Stomach (tissue), 4 donors: Measurements from ENCODE around the gene C5.

Experiments
- EP300 ChIP-seq: sonication (generic); formaldehyde crosslinking; IDR thresholded peaks from one replicate; pipeline ENCODE4 v1.6.1; 2017; ENCODE audit warnings: antibody characterized with exemption
- POLR2A ChIP-seq, 4 donors: fragments of 450-650 bp; IDR thresholded peaks; one replicate each; pipeline ENCODE4 v1.6.1; 2016; ENCODE audit warnings: antibody characterized with exemption in 4 of 4, control low read depth in 2 of 4, mild to moderate bottlenecking in 1 of 4, moderate library complexity in 1 of 4
- POLR2AphosphoS5 ChIP-seq, 3 donors: sonication (generic); formaldehyde crosslinking; IDR thresholded peaks; one replicate each; pipeline ENCODE4 v1.6.1; 2016; ENCODE audit warnings: antibody characterized with exemption in 3 of 3
- TF ChIP-seq, protein P1 (sequence below), 7 experiments: fragments of 450-650 bp in 4 of 7; fragments of 200-600 bp in 3 of 7; sonication (generic) in 3 of 7; IDR thresholded peaks; one replicate each; pipeline ENCODE4 v1.5.1; 2016 to 2019; ENCODE audit warnings: antibody characterized with exemption in 7 of 7, control low read depth in 2 of 7, mild to moderate bottlenecking in 1 of 7

GRCh38 chr9:121088576-121088975 lies 38.5 kb upstream of the C5 start:
- TF ChIP-seq EP300 (no peak), POLR2A (IDR thresholded peaks at IDR 0.05) (no peak), POLR2AphosphoS5 (IDR thresholded peaks at IDR 0.05) (no peak)
- TF ChIP-seq, protein P1, sequence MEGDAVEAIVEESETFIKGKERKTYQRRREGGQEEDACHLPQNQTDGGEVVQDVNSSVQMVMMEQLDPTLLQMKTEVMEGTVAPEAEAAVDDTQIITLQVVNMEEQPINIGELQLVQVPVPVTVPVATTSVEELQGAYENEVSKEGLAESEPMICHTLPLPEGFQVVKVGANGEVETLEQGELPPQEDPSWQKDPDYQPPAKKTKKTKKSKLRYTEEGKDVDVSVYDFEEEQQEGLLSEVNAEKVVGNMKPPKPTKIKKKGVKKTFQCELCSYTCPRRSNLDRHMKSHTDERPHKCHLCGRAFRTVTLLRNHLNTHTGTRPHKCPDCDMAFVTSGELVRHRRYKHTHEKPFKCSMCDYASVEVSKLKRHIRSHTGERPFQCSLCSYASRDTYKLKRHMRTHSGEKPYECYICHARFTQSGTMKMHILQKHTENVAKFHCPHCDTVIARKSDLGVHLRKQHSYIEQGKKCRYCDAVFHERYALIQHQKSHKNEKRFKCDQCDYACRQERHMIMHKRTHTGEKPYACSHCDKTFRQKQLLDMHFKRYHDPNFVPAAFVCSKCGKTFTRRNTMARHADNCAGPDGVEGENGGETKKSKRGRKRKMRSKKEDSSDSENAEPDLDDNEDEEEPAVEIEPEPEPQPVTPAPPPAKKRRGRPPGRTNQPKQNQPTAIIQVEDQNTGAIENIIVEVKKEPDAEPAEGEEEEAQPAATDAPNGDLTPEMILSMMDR (IDR thresholded peaks at IDR 0.05) = no peak
